PC-3 (cell line): ENCODE data around the gene SGPL1. TPM values are rescaled to one million over a fixed set of nuclear protein-coding genes. Genes with fewer than 3 reads are reported as not detected.

Experiments used
- ATAC-seq: fragments of 200-7000 bp; cut with Tn5 transposase; 2 replicates; pipeline ENCODE4 v1.9.1; 2020; ENCODE audit warnings: mild to moderate bottlenecking, moderate library complexity
- BruUV-seq: library from RNA; stranded (reverse); fragments of 400-500 nt; replicated peaks from 2 replicates; lab custom pipeline; 2021; lab: Mats Ljungman, UMichigan
- CTCF ChIA-PET: fragments of 300-600 bp; sonication (Branson Sonifier 250); formaldehyde crosslinking; loops from one replicate; lab custom pipeline; 2022; ENCODE audit warnings: antibody characterized with exemption; lab: Charles Lee
- POLR2A ChIA-PET: fragments of 300-600 bp; sonication (Branson Sonifier 250); formaldehyde crosslinking; loops from one replicate; lab custom pipeline; 2022; ENCODE audit warnings: antibody characterized with exemption; ENCODE audit not compliant: unreplicated experiment; lab: Charles Lee
- DNase-seq: peaks from one replicate; pipeline ENCODE4 v3.0.0-alpha.2; 2015
- H2AFZ ChIP-seq: fragments of 300-600 bp; sonication (generic); 2 replicates; pipeline ENCODE4 v1.6.0; 2016; ENCODE audit warnings: antibody characterized with exemption, low read length
- H3F3A ChIP-seq: fragments of 300-600 bp; sonication (generic); one replicate; pipeline ENCODE4 v1.6.0; 2017; ENCODE audit warnings: antibody characterized with exemption, low read length, control low read depth, mild to moderate bottlenecking; ENCODE audit not compliant: unreplicated experiment
- H3K27ac ChIP-seq: fragments of 300-600 bp; sonication (generic); 2 replicates; pipeline ENCODE4 v1.5.1; 2016; ENCODE audit warnings: mild to moderate bottlenecking, low read length
- H3K27me3 ChIP-seq: fragments of 300-600 bp; sonication (generic); 2 replicates; pipeline ENCODE4 v1.6.1; 2016; ENCODE audit warnings: low read length, mixed read lengths
- H3K36me3 ChIP-seq: fragments of 300-600 bp; sonication (generic); 2 replicates; pipeline ENCODE4 v1.6.1; 2016; ENCODE audit warnings: low read depth, mixed run types, low read length, mixed read lengths
- H3K4me1 ChIP-seq: fragments of 300-600 bp; sonication (generic); 2 replicates; pipeline ENCODE4 v1.5.1; 2016; ENCODE audit warnings: low read length; ENCODE audit not compliant: insufficient read depth
- H3K4me2 ChIP-seq: fragments of 300-600 bp; sonication (generic); 2 replicates; pipeline ENCODE4 v1.6.0; 2016; ENCODE audit warnings: low read length
- H3K4me3 ChIP-seq: fragments of 300-600 bp; sonication (generic); 2 replicates; pipeline ENCODE4 v1.5.1; 2016; ENCODE audit warnings: mild to moderate bottlenecking, low read length, mixed read lengths
- H3K79me2 ChIP-seq: fragments of 300-600 bp; sonication (generic); 2 replicates; pipeline ENCODE4 v1.6.1; 2017; ENCODE audit warnings: low read length, mixed read lengths
- H3K9ac ChIP-seq: fragments of 300-600 bp; sonication (generic); 2 replicates; pipeline ENCODE4 v1.6.0; 2016; ENCODE audit warnings: mild to moderate bottlenecking, low read length
- H3K9me2 ChIP-seq: fragments of 300-600 bp; sonication (generic); replicated peaks from 2 replicates; pipeline ENCODE4 v1.6.1; 2016; ENCODE audit warnings: mixed run types, low read length, mixed read lengths
- H3K9me3 ChIP-seq: fragments of 300-600 bp; sonication (generic); 2 replicates; pipeline ENCODE4 v1.6.1; 2016; ENCODE audit warnings: low read length, mixed read lengths
- H4K20me1 ChIP-seq: fragments of 300-600 bp; sonication (generic); 2 replicates; pipeline ENCODE4 v1.6.1; 2016; ENCODE audit warnings: low read length, mixed read lengths
- EZH2 ChIP-seq: fragments of 300-600 bp; sonication (generic); IDR thresholded peaks from one replicate; pipeline ENCODE4 v1.6.1; 2017; ENCODE audit warnings: antibody characterized with exemption, mild to moderate bottlenecking, low read length; ENCODE audit not compliant: unreplicated experiment
- EZH2phosphoT487 ChIP-seq: fragments of 300-600 bp; sonication (generic); IDR thresholded peaks from 2 replicates; pipeline ENCODE4 v1.6.1; 2018; ENCODE audit warnings: mild to moderate bottlenecking, antibody characterized with exemption, low read length, borderline replicate concordance
- intact Hi-C: fragments of 100-400 bp; cut with micrococcal nuclease; formaldehyde crosslinking; loops from 2 replicates; pipeline ENCODE4 v1.9.0; 2023
- total RNA-seq: library from RNA; depleted of rRNA; stranded (reverse); fragments of >200 nt; gene quantifications from 2 replicates; pipeline ENCODE4 v1.2.3, GENCODE V29; 2014
- TF ChIP-seq, protein P1 (sequence below): fragments of 300-600 bp; sonication (generic); conservative IDR thresholded peaks from 2 replicates; pipeline ENCODE4 v1.5.1; 2017; ENCODE audit warnings: antibody characterized with exemption, low read depth, mild to moderate bottlenecking, low read length

The SGPL1 gene
- total RNA-seq, 1 experiment from 2014 or later = 77.6 TPM

DNA sequence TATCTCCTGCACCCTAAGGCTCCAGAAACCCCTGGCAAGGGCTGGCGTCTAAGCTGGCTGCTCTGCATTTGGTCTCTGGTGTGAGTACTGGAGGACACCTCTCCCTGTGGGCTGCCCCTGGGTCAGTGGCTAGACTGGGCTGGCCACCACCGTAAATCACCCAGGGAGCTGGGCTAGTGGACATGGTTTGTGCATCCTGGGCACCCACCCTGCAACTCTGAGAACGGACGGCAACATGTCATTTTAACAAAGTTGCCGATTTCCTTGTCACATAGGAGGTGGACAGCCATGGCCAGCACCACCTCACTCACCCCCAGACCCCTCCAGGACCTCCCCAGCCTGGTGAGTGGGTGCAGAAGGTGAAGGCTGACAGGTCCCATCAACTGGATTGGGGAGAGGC is 99.5 kb downstream of the SGPL1 start:
- DNase-seq = no peak
- Histone ChIP-seq H3K4me3 (no peak overlapping the region), H3K79me2 (no peaks in the 10 kb centered on the region), H2AFZ (no peak overlapping the region), H3K9me2 (no peaks in the 10 kb centered on the region), H3K9ac (no peak overlapping the region), H3K27ac (no peak overlapping the region), H3K4me2 (no peak overlapping the region), H3K4me1 (no peaks in the 10 kb centered on the region), H4K20me1 (no peaks in the 10 kb centered on the region), H3K27me3 (peaks cover 17% of the 10 kb centered on the region), H3F3A (no peaks in the 10 kb centered on the region), H3K9me3 (no peaks in the 10 kb centered on the region), H3K36me3 (no peaks in the 10 kb centered on the region)
- intact Hi-C loops = no loop called here
- POLR2A ChIA-PET = no interaction called here
- no peak for ATAC-seq
- BruUV-seq = no TSS peak
- CTCF ChIA-PET = no interaction called here
- TF ChIP-seq EZH2 (no peak), EZH2phosphoT487 (no peak)
- TF ChIP-seq, protein P1, sequence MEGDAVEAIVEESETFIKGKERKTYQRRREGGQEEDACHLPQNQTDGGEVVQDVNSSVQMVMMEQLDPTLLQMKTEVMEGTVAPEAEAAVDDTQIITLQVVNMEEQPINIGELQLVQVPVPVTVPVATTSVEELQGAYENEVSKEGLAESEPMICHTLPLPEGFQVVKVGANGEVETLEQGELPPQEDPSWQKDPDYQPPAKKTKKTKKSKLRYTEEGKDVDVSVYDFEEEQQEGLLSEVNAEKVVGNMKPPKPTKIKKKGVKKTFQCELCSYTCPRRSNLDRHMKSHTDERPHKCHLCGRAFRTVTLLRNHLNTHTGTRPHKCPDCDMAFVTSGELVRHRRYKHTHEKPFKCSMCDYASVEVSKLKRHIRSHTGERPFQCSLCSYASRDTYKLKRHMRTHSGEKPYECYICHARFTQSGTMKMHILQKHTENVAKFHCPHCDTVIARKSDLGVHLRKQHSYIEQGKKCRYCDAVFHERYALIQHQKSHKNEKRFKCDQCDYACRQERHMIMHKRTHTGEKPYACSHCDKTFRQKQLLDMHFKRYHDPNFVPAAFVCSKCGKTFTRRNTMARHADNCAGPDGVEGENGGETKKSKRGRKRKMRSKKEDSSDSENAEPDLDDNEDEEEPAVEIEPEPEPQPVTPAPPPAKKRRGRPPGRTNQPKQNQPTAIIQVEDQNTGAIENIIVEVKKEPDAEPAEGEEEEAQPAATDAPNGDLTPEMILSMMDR = no peak

DNA sequence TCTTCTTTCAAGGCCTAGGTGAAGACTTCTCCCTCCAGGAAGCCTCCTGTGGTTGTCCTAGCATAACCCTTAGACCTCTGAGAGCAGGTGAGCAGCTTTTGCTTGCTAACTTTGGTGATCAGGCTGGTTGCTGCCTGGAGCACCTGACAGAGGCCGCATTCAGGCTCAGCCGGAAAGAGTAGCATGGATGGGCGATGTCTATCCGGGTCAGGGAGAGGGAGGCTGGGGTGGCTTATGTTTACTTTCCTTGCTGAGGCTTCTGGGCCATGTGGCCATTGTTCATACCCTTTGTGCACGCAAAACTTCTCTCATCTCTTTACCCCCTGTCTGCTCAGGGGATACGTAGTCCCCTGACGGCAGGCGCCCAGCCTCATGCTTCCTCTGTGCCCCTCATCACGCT is 100.1 kb downstream of the SGPL1 start:
- Histone ChIP-seq H3K4me3 (no peak overlapping the region), H3K4me2 (no peak overlapping the region), H2AFZ (no peak overlapping the region), H3K4me1 (peaks cover 5% of the 10 kb centered on the region; the same call in 1 of the 2 replicates), H4K20me1 (no peaks in the 10 kb centered on the region), H3K9me2 (no peaks in the 10 kb centered on the region), H3K27me3 (peaks cover 17% of the 10 kb centered on the region), H3K79me2 (no peaks in the 10 kb centered on the region), H3K27ac (no peak overlapping the region), H3F3A (no peaks in the 10 kb centered on the region), H3K9ac (no peak overlapping the region), H3K36me3 (no peaks in the 10 kb centered on the region), H3K9me3 (no peaks in the 10 kb centered on the region)
- intact Hi-C loops = no loop called here
- POLR2A ChIA-PET = no interaction called here
- TF ChIP-seq, protein P1 = no peak
- TF ChIP-seq EZH2phosphoT487 (no peak), EZH2 (no peak)
- no peak for ATAC-seq
- CTCF ChIA-PET = no interaction called here
- no peak for DNase-seq
- BruUV-seq = no TSS peak

DNA sequence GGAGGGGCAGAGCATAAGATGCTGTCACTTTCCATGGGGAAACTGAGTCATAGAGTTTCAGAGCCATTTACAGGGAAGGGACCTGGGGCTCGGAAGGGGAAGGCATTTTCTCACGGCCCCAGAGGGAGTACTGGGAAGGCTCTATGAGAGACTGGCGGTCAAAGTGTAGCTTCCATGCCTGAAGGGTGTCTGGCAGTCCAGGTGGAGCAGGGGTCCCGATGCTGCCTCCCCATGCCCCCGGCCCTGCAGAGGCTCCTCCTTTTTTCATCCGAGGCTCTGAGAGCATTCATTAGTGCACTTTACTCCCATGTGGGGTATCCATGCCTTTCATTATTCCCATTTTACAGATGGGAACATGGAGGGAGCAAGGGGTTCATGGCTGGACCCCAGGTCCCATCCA is 100.5 kb downstream of the SGPL1 start:
- Histone ChIP-seq H3K9me3 (no peaks in the 10 kb centered on the region), H3K4me1 (peaks cover 5% of the 10 kb centered on the region; the same call in 1 of the 2 replicates), H3F3A (no peaks in the 10 kb centered on the region), H4K20me1 (no peaks in the 10 kb centered on the region), H3K9me2 (no peaks in the 10 kb centered on the region), H3K27ac (no peak overlapping the region), H3K4me3 (no peak overlapping the region), H2AFZ (no peak overlapping the region), H3K79me2 (no peaks in the 10 kb centered on the region), H3K4me2 (no peak overlapping the region), H3K27me3 (peaks cover 17% of the 10 kb centered on the region), H3K36me3 (no peaks in the 10 kb centered on the region), H3K9ac (no peak overlapping the region)
- CTCF ChIA-PET = no interaction called here
- DNase-seq = no peak
- POLR2A ChIA-PET = no interaction called here
- TF ChIP-seq, protein P1 = no peak
- no peak for TF ChIP-seq EZH2phosphoT487
- no peak for TF ChIP-seq EZH2
- intact Hi-C loops = no loop called here
- ATAC-seq = no peak
- BruUV-seq = no TSS peak
